ENCODE results near the gene OR7C1. TPM values are rescaled to one million over a fixed set of nuclear protein-coding genes. Genes with fewer than 3 reads are reported as not detected.

The OR7C1 gene
- total and polyA plus RNA-seq, 2 of the 8 experiments (the other 6 are each of a cell fraction or from before 2014, with no cell fraction given), result not detected

GRCh38 chr19:14835011-14835410 lies at the start of gene OR7C1, which contains the start of gene OR7A5 (continued):
- TF ChIP-seq EZH2 (IDR thresholded peaks at IDR 0.05; ENCODE audit: low read depth, low read length, severe bottlenecking), result no peak
- no peak for TF ChIP-seq HDAC2 (IDR thresholded peaks at IDR 0.05; ENCODE audit: borderline replicate concordance in 1 of 2, low read depth in 2 of 2, low read length in 2 of 2)
- TF ChIP-seq POLR2A (IDR thresholded peaks at IDR 0.05; ENCODE audit: control extremely low read depth in 1 of 2, low read depth in 2 of 2, low read length in 2 of 2), result no peak

Data from H1 (cell line).